ENCODE data around the gene ULK4. TPM values are rescaled to one million over a fixed set of nuclear protein-coding genes. Genes with fewer than 3 reads are reported as not detected.
"Not testable (repeated sequence)": the region's sequence is repeated elsewhere in the genome, so short reads cannot be mapped to it uniquely, and the experiment has no call there.

ULK4 gene
- polyA plus RNA-seq, 1 donor from 2014 or later, result 7.2 TPM

DNA sequence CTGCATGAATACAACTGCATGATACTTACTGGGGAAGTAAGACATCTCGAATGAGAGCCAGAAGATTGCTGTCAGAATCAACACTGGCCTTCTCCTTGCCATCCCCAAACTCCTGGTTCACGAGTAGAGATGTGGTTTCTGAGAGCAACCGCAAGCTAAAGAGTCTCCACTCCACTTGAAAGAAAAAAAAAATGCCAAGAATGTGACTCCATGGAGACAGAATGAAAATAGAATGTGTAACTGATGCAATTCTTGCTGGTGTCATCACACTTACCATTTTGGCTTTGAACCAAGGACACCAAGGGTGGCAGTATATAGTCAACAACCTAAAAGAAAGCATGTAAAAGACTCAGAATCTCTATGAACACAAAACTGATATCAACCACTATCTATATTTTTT is 280.4 kb downstream of the ULK4 start:
- H3K79me2 ChIP-seq (replicated peaks; ENCODE audit: insufficient read depth, low read length), result no peaks in the 10 kb centered on the region
- TF ChIP-seq, protein P1, sequence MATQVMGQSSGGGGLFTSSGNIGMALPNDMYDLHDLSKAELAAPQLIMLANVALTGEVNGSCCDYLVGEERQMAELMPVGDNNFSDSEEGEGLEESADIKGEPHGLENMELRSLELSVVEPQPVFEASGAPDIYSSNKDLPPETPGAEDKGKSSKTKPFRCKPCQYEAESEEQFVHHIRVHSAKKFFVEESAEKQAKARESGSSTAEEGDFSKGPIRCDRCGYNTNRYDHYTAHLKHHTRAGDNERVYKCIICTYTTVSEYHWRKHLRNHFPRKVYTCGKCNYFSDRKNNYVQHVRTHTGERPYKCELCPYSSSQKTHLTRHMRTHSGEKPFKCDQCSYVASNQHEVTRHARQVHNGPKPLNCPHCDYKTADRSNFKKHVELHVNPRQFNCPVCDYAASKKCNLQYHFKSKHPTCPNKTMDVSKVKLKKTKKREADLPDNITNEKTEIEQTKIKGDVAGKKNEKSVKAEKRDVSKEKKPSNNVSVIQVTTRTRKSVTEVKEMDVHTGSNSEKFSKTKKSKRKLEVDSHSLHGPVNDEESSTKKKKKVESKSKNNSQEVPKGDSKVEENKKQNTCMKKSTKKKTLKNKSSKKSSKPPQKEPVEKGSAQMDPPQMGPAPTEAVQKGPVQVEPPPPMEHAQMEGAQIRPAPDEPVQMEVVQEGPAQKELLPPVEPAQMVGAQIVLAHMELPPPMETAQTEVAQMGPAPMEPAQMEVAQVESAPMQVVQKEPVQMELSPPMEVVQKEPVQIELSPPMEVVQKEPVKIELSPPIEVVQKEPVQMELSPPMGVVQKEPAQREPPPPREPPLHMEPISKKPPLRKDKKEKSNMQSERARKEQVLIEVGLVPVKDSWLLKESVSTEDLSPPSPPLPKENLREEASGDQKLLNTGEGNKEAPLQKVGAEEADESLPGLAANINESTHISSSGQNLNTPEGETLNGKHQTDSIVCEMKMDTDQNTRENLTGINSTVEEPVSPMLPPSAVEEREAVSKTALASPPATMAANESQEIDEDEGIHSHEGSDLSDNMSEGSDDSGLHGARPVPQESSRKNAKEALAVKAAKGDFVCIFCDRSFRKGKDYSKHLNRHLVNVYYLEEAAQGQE (IDR thresholded peaks at IDR 0.05; ENCODE audit: borderline replicate concordance), result no peak
- TF ChIP-seq EZH2 (IDR thresholded peaks at IDR 0.05; ENCODE audit: borderline replicate concordance, insufficient read depth, low read length, poor library complexity, severe bottlenecking), result no peak
- no peak for TF ChIP-seq RAD21 (conservative IDR thresholded peaks at IDR 0.05)
- TF ChIP-seq MXI1 (conservative IDR thresholded peaks at IDR 0.05; ENCODE audit: poor library complexity, severe bottlenecking), result no peak
- no peak for TF ChIP-seq TAF1 (IDR thresholded peaks at IDR 0.05; ENCODE audit: low read depth)
- no peak for TF ChIP-seq EP300 (conservative IDR thresholded peaks at IDR 0.05; ENCODE audit: poor library complexity, severe bottlenecking)
- TF ChIP-seq, protein P2, sequence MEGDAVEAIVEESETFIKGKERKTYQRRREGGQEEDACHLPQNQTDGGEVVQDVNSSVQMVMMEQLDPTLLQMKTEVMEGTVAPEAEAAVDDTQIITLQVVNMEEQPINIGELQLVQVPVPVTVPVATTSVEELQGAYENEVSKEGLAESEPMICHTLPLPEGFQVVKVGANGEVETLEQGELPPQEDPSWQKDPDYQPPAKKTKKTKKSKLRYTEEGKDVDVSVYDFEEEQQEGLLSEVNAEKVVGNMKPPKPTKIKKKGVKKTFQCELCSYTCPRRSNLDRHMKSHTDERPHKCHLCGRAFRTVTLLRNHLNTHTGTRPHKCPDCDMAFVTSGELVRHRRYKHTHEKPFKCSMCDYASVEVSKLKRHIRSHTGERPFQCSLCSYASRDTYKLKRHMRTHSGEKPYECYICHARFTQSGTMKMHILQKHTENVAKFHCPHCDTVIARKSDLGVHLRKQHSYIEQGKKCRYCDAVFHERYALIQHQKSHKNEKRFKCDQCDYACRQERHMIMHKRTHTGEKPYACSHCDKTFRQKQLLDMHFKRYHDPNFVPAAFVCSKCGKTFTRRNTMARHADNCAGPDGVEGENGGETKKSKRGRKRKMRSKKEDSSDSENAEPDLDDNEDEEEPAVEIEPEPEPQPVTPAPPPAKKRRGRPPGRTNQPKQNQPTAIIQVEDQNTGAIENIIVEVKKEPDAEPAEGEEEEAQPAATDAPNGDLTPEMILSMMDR (IDR thresholded peaks at IDR 0.05; ENCODE audit: poor library complexity, severe bottlenecking), result no peak
- no peak for TF ChIP-seq SMC3 (conservative IDR thresholded peaks at IDR 0.05; ENCODE audit: poor library complexity)
- TF ChIP-seq POLR2AphosphoS5 (IDR thresholded peaks at IDR 0.05), result no peak
- H3K9me3 ChIP-seq (ENCODE audit: low read length), result no peaks in the 10 kb centered on the region
- no peak overlapping the region for H3K4me2 ChIP-seq (ENCODE audit: low read length)
- no peak overlapping the region for H3K4me3 ChIP-seq (ENCODE audit: low read length)
- no peaks in the 10 kb centered on the region for H3K9me2 ChIP-seq (ENCODE audit: insufficient read depth, low read length)
- H3K9ac ChIP-seq (ENCODE audit: low read length), result no peak overlapping the region
- H4K20me1 ChIP-seq (ENCODE audit: insufficient read depth), result no peaks in the 10 kb centered on the region
- no peak overlapping the region for H3K27ac ChIP-seq (ENCODE audit: low read length)
- H3K27me3 ChIP-seq (ENCODE audit: insufficient read depth, low read depth, low read length), result no peaks in the 10 kb centered on the region
- no peak overlapping the region for H2AFZ ChIP-seq (ENCODE audit: low read depth, low read length)
- no peaks in the 10 kb centered on the region for H3K36me3 ChIP-seq (ENCODE audit: insufficient read depth, low read length)
- H3F3A ChIP-seq (ENCODE audit: insufficient read depth, low read length, poor library complexity, severe bottlenecking), result no peaks in the 10 kb centered on the region

- TF ChIP-seq MXI1 (conservative IDR thresholded peaks at IDR 0.05; ENCODE audit: poor library complexity, severe bottlenecking), result no peak
- TF ChIP-seq, protein P2 (IDR thresholded peaks at IDR 0.05; ENCODE audit: poor library complexity, severe bottlenecking), result no peak
- no peak for TF ChIP-seq EP300 (conservative IDR thresholded peaks at IDR 0.05; ENCODE audit: poor library complexity, severe bottlenecking)
- no peak for TF ChIP-seq RAD21 (conservative IDR thresholded peaks at IDR 0.05)
- no peak for TF ChIP-seq TAF1 (IDR thresholded peaks at IDR 0.05; ENCODE audit: low read depth)
- no peak for TF ChIP-seq POLR2AphosphoS5 (IDR thresholded peaks at IDR 0.05)
- no peak for TF ChIP-seq EZH2 (IDR thresholded peaks at IDR 0.05; ENCODE audit: borderline replicate concordance, insufficient read depth, low read length, poor library complexity, severe bottlenecking)
- TF ChIP-seq SMC3 (conservative IDR thresholded peaks at IDR 0.05; ENCODE audit: poor library complexity), result no peak
- TF ChIP-seq, protein P1 (IDR thresholded peaks at IDR 0.05; ENCODE audit: borderline replicate concordance), result no peak
- no peaks in the 10 kb centered on the region for H3K36me3 ChIP-seq (ENCODE audit: insufficient read depth, low read length)
- H2AFZ ChIP-seq (ENCODE audit: low read depth, low read length), result no peak overlapping the region
- no peak overlapping the region for H3K27ac ChIP-seq (ENCODE audit: low read length)
- no peak overlapping the region for H3K4me2 ChIP-seq (ENCODE audit: low read length)
- no peaks in the 10 kb centered on the region for H3K9me2 ChIP-seq (ENCODE audit: insufficient read depth, low read length)
- H4K20me1 ChIP-seq (ENCODE audit: insufficient read depth), result no peaks in the 10 kb centered on the region
- no peak overlapping the region for H3K9ac ChIP-seq (ENCODE audit: low read length)
- no peaks in the 10 kb centered on the region for H3K79me2 ChIP-seq (replicated peaks; ENCODE audit: insufficient read depth, low read length)
- H3K9me3 ChIP-seq (ENCODE audit: low read length), result no peaks in the 10 kb centered on the region
- H3K27me3 ChIP-seq (ENCODE audit: insufficient read depth, low read depth, low read length), result no peaks in the 10 kb centered on the region
- H3K4me3 ChIP-seq (ENCODE audit: low read length), result no peak overlapping the region
- no peaks in the 10 kb centered on the region for H3F3A ChIP-seq (ENCODE audit: insufficient read depth, low read length, poor library complexity, severe bottlenecking)
Measured at GRCh38 chr3:41679374-41679773, 282.5 kb downstream of the ULK4 start.

DNA sequence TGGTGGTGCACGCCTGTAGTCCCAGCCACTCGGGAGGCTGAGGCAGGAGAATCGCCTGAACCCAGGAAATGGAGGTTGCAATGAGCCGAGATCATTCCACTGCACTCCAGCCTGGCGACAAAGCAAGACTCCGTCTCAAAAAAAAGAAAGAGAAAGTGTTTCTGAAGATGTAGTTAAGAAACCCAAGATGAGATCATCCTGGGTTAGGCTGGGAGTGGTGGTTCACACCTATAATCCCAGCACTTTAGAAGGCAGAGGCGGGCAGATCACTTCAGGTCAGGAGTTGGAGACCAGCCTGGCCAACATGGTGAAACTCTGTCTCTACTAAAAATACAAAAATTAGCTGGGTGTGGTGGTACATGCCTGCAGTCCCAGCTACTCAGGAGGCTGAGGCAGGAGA is 286.8 kb downstream of the ULK4 start:
- not testable (repeated sequence) for H3K36me3 ChIP-seq (ENCODE audit: insufficient read depth, low read length); H3K9me3 ChIP-seq (ENCODE audit: low read length); H3K4me3 ChIP-seq (ENCODE audit: low read length); H4K20me1 ChIP-seq (ENCODE audit: insufficient read depth); H3K79me2 ChIP-seq (replicated peaks; ENCODE audit: insufficient read depth, low read length); H3K9me2 ChIP-seq (ENCODE audit: insufficient read depth, low read length); H3K4me2 ChIP-seq (ENCODE audit: low read length); H3K27me3 ChIP-seq (ENCODE audit: insufficient read depth, low read depth, low read length); H3K9ac ChIP-seq (ENCODE audit: low read length); H3F3A ChIP-seq (ENCODE audit: insufficient read depth, low read length, poor library complexity, severe bottlenecking); H3K27ac ChIP-seq (ENCODE audit: low read length); H2AFZ ChIP-seq (ENCODE audit: low read depth, low read length)

Data from neural cell (in vitro differentiated cells).